NCI-H187 (cell line): Measurements from ENCODE around the gene EXOC1.

Source experiments
- DNase-seq, 2 experiments: peaks; one replicate each; lab custom pipeline; 2025; lab: John Stamatoyannopoulos, UW

EXOC1 gene

DNA sequence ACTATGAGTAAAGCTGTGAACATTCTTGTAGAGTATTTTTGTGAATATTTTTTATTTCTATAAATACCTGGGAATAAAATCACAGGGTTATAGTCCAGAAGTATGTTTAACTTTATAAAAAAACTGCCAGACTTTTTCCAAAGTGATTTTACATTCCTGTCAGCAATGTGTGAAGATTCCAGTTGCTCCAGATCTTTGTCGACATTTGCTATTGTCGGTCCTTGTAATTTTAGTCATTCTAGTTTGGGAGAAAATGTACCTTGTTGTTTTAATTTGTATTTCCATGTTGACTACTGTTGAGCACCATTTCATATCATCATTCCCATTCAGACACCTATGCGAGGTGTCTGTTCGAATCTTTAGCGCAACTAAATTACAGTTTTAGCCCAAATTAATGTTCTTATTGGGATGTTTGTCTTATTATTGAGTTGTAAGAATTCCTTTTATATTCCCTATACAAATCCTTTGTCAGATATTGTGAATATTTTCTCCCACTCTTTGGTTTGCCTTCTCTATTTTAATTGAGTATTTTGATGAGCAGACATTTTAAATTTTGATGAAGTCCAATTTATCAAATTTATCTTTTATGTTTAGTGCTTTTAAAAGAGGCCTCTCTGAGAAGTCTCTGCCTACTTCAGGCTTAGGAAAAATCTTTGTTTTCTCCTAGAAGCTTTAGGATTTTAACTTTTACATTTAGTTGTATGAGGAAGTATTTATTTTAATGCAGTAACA lies 97.9 kb downstream of the EXOC1 start:
- DNase-seq = no peak
